HEK293T (cell line): ENCODE results near the gene SMOC2.

Experiments
- CTCF ChIA-PET: fragments of 350-600 bp; formaldehyde crosslinking; extraction: SDS; loops from one replicate; lab custom pipeline; 2021; ENCODE audit warnings: antibody characterized with exemption, inconsistent platforms; lab: Yijun Ruan, JAX
- POLR2A ChIA-PET: fragments of 350-600 bp; formaldehyde crosslinking; extraction: SDS; loops from one replicate; lab custom pipeline; 2020; ENCODE audit warnings: antibody characterized with exemption, inconsistent platforms; lab: Yijun Ruan, JAX
- DNase-seq: peaks from one replicate; pipeline ENCODE4 v3.0.0; 2012; ENCODE audit warnings: mixed read lengths; ENCODE audit errors: extremely low spot score
- ARNT ChIP-seq: fragments of 450-650 bp; IDR thresholded peaks from 2 replicates; pipeline ENCODE4 v1.6.1; 2017; ENCODE audit warnings: mild to moderate bottlenecking
- BHLHE40 ChIP-seq: fragments of 450-650 bp; IDR thresholded peaks from 2 replicates; pipeline ENCODE4 v1.6.1; 2016; ENCODE audit warnings: mild to moderate bottlenecking, moderate library complexity, borderline replicate concordance
- CTBP1 ChIP-seq: fragments of 450-650 bp; IDR thresholded peaks from 2 replicates; pipeline ENCODE4 v1.6.1; 2016; ENCODE audit warnings: borderline replicate concordance
- ELF4 ChIP-seq: fragments of 450-650 bp; IDR thresholded peaks from 2 replicates; pipeline ENCODE4 v1.6.1; 2017; ENCODE audit warnings: antibody characterized with exemption
- FOXA1 ChIP-seq: fragments of 450-650 bp; IDR thresholded peaks from 2 replicates; pipeline ENCODE4 v1.6.1; 2016; ENCODE audit warnings: mild to moderate bottlenecking
- FOXK2 ChIP-seq: fragments of 450-650 bp; IDR thresholded peaks from 2 replicates; pipeline ENCODE4 v1.6.1; 2016; ENCODE audit warnings: mild to moderate bottlenecking
- FOXM1 ChIP-seq: fragments of 450-650 bp; IDR thresholded peaks from 2 replicates; pipeline ENCODE4 v1.6.1; 2017; ENCODE audit warnings: mild to moderate bottlenecking, borderline replicate concordance
- HDGF ChIP-seq: fragments of 450-650 bp; IDR thresholded peaks from 2 replicates; pipeline ENCODE4 v1.6.1; 2017; ENCODE audit warnings: antibody characterized with exemption, borderline replicate concordance
- L3MBTL2 ChIP-seq: fragments of 450-650 bp; conservative IDR thresholded peaks from 2 replicates; pipeline ENCODE4 v1.6.1; 2016; ENCODE audit warnings: mild to moderate bottlenecking
- LEF1 ChIP-seq: fragments of 450-650 bp; IDR thresholded peaks from 2 replicates; pipeline ENCODE4 v1.6.1; 2017; ENCODE audit warnings: mild to moderate bottlenecking, borderline replicate concordance
- NFRKB ChIP-seq: fragments of 450-650 bp; IDR thresholded peaks from 2 replicates; pipeline ENCODE4 v1.6.1; 2016; ENCODE audit warnings: mild to moderate bottlenecking, moderate library complexity
- PKNOX1 ChIP-seq: fragments of 450-650 bp; IDR thresholded peaks from 2 replicates; pipeline ENCODE4 v1.6.1; 2016
- SP1 ChIP-seq: fragments of 450-650 bp; IDR thresholded peaks from 2 replicates; pipeline ENCODE4 v1.6.1; 2017
- SUZ12 ChIP-seq: fragments of 450-650 bp; IDR thresholded peaks from 2 replicates; pipeline ENCODE4 v1.6.1; 2016; ENCODE audit warnings: mild to moderate bottlenecking
- TARDBP ChIP-seq: fragments of 450-650 bp; IDR thresholded peaks from 2 replicates; pipeline ENCODE4 v1.6.1; 2016
- ZNF384 ChIP-seq: fragments of 450-650 bp; IDR thresholded peaks from 2 replicates; pipeline ENCODE4 v1.6.1; 2016

The SMOC2 gene

GRCh38 chr6:168516944-168517741 is 76.2 kb downstream of the SMOC2 start:
- no peak for TF ChIP-seq NFRKB
- no peak for TF ChIP-seq FOXK2
- no peak for TF ChIP-seq FOXM1
- TF ChIP-seq HDGF: no peak
- TF ChIP-seq FOXA1: no peak
- TF ChIP-seq ZNF384: no peak
- no peak for TF ChIP-seq ELF4
- no peak for TF ChIP-seq TARDBP
- TF ChIP-seq SP1: no peak
- TF ChIP-seq SUZ12: no peak
- no peak for TF ChIP-seq BHLHE40
- TF ChIP-seq CTBP1: no peak
- TF ChIP-seq LEF1: no peak
- no peak for TF ChIP-seq ARNT
- no peak for TF ChIP-seq L3MBTL2
- TF ChIP-seq PKNOX1: no peak
- POLR2A ChIA-PET: no interaction called here
- CTCF ChIA-PET: no interaction called here
- no peak for DNase-seq

- no peak for DNase-seq
- TF ChIP-seq L3MBTL2: no peak
- TF ChIP-seq LEF1: no peak
- TF ChIP-seq FOXK2: no peak
- no peak for TF ChIP-seq ZNF384
- no peak for TF ChIP-seq ELF4
- no peak for TF ChIP-seq SP1
- no peak for TF ChIP-seq NFRKB
- no peak for TF ChIP-seq FOXA1
- CTCF ChIA-PET: no interaction called here
- POLR2A ChIA-PET: no interaction called here
Observed at GRCh38 chr6:168517742-168518347, 76.9 kb downstream of the SMOC2 start.

- ChIA-PET CTCF (no interaction called here), POLR2A (no interaction called here)
- TF ChIP-seq FOXM1 (no peak), ELF4 (no peak), HDGF (no peak), ARNT (no peak), NFRKB (no peak), SUZ12 (no peak), ZNF384 (no peak), SP1 (no peak)
- no peak for DNase-seq
Observed at GRCh38 chr6:168518348-168518745, 77.4 kb downstream of the SMOC2 start.

- no peak for DNase-seq
- CTCF ChIA-PET: no interaction called here
- POLR2A ChIA-PET: no interaction called here
- TF ChIP-seq LEF1 (no peak), BHLHE40 (no peak), PKNOX1 (no peak), ZNF384 (no peak), ARNT (no peak), L3MBTL2 (no peak), TARDBP (no peak), FOXM1 (no peak), FOXK2 (no peak), SP1 (no peak), CTBP1 (no peak), SUZ12 (no peak), FOXA1 (no peak), NFRKB (no peak), ELF4 (no peak), HDGF (no peak)
Observed at GRCh38 chr6:168518867-168519266, 77.9 kb downstream of the SMOC2 start.

GRCh38 chr6:168520233-168520632 is 79.2 kb downstream of the SMOC2 start:
- ChIA-PET POLR2A (no interaction called here), CTCF (no interaction called here)
- TF ChIP-seq FOXA1: no peak
- DNase-seq: no peak

GRCh38 chr6:168524571-168525001 is 83.6 kb downstream of the SMOC2 start:
- POLR2A ChIA-PET: no interaction called here

More at GRCh38 chr6:168524571-168525001, 83.6 kb downstream of the SMOC2 start:
- peak; percentile 40 for DNase-seq
- CTCF ChIA-PET: interaction anchor here (0.6 to 0.7 kb wide), 2 partner anchors 12 to 17 kb away, joined by 3 to 8 read pairs; no protein-coding TSS in a partner anchor
- TF ChIP-seq HDGF (no peak), ZNF384 (no peak), L3MBTL2 (no peak; the same call in 1 of the 2 replicates), PKNOX1 (no peak), FOXK2 (no peak), CTBP1 (no peak), LEF1 (no peak), NFRKB (no peak), BHLHE40 (no peak)
